Measurements from ENCODE around the gene SYK.

Gene SYK

GRCh38 chr9:90909225-90909624 lies 107.6 kb downstream of the SYK start:
- DNase-seq = no peak

- no peak for DNase-seq
Observed at GRCh38 chr9:90909747-90910283, 108.2 kb downstream of the SYK start.

- DNase-seq = no peak
Observed at GRCh38 chr9:90914196-90914595, 112.6 kb downstream of the SYK start.

- peak; percentile 36 for DNase-seq
Observed at GRCh38 chr9:90914868-90915483, 113.4 kb downstream of the SYK start.

- DNase-seq = no peak
Observed at GRCh38 chr9:90915693-90916092, 114.1 kb downstream of the SYK start.

- no peak for DNase-seq
Observed at GRCh38 chr9:90916147-90916734, 114.6 kb downstream of the SYK start.

- no peak for DNase-seq
Observed at GRCh38 chr9:90919883-90920282, 118.3 kb downstream of the SYK start.

- no peak for DNase-seq
Observed at GRCh38 chr9:90921104-90921503, 119.5 kb downstream of the SYK start.

GRCh38 chr9:90921969-90922368 lies 120.3 kb downstream of the SYK start:
- no peak for DNase-seq

- DNase-seq = peak; percentile 24
Observed at GRCh38 chr9:90925581-90926257, 124.1 kb downstream of the SYK start.

- no peak for DNase-seq
Observed at GRCh38 chr9:90926936-90927335, 125.3 kb downstream of the SYK start.

- no peak for DNase-seq
Observed at GRCh38 chr9:90927496-90927895, 125.9 kb downstream of the SYK start.

- DNase-seq = no peak
Observed at GRCh38 chr9:90929626-90930025, 128.0 kb downstream of the SYK start.

- DNase-seq = no peak
Observed at GRCh38 chr9:90933468-90933867, 131.8 kb downstream of the SYK start.

- no peak for DNase-seq
Observed at GRCh38 chr9:90939351-90939750, 137.7 kb downstream of the SYK start.

- DNase-seq = no peak
Observed at GRCh38 chr9:90940280-90940679, 138.7 kb downstream of the SYK start.

GRCh38 chr9:90941661-90942060 lies 140.0 kb downstream of the SYK start:
- no peak for DNase-seq

GRCh38 chr9:90942555-90942954 lies 140.9 kb downstream of the SYK start:
- no peak for DNase-seq

GRCh38 chr9:90943341-90943740 lies 141.7 kb downstream of the SYK start:
- no peak for DNase-seq

GRCh38 chr9:90945336-90945735 lies 143.7 kb downstream of the SYK start:
- DNase-seq = no peak

GRCh38 chr9:90946982-90947381 lies 145.4 kb downstream of the SYK start:
- no peak for DNase-seq
